ENCODE results near the gene OSBPL6. TPM values are rescaled to one million over a fixed set of nuclear protein-coding genes. Genes with fewer than 3 reads are reported as not detected.

OSBPL6 gene
- total and polyA plus RNA-seq, 10 donors = 0.13 to 2.2 (median 1.4) TPM

DNA sequence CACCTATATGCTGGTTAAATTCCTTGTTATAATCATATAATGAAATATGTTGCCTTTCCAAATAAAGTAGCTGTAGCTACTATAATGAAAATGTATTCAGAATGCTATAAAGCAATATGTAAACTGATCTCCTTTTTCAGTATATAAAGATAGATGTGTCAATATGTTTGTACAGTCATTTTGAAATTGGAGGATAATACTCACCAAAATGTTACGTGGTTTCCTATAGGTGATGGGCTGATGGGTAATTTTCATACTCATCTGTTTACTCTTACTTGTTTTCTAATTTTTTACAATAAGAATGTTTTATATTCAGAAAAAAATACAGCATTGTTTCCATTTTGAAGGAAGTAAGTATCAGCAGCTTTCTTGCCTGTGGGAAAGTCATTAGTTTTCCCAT is 186.5 kb downstream of the OSBPL6 start:
- Histone ChIP-seq H3K4me3 (no peak overlapping the region), H3K27ac (no peak overlapping the region), H3K4me1 (no peaks in the 10 kb centered on the region), H3K9me3 (no peaks in the 10 kb centered on the region), H3K27me3 (replicated peaks in 1 of 7) (no peaks in the 10 kb centered on the region), H3K36me3 (no peaks in the 10 kb centered on the region)
- TF ChIP-seq, protein P1, sequence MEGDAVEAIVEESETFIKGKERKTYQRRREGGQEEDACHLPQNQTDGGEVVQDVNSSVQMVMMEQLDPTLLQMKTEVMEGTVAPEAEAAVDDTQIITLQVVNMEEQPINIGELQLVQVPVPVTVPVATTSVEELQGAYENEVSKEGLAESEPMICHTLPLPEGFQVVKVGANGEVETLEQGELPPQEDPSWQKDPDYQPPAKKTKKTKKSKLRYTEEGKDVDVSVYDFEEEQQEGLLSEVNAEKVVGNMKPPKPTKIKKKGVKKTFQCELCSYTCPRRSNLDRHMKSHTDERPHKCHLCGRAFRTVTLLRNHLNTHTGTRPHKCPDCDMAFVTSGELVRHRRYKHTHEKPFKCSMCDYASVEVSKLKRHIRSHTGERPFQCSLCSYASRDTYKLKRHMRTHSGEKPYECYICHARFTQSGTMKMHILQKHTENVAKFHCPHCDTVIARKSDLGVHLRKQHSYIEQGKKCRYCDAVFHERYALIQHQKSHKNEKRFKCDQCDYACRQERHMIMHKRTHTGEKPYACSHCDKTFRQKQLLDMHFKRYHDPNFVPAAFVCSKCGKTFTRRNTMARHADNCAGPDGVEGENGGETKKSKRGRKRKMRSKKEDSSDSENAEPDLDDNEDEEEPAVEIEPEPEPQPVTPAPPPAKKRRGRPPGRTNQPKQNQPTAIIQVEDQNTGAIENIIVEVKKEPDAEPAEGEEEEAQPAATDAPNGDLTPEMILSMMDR (IDR thresholded peaks at IDR 0.05 in 8 of 11, conservative IDR thresholded peaks at IDR 0.05 in 3 of 11) = no peak
- TF ChIP-seq POLR2AphosphoS5 (IDR thresholded peaks at IDR 0.05) (no peak), POLR2A (IDR thresholded peaks at IDR 0.05) (no peak)
- 71 to 87% (median 74%) methylated on average over 1 of the region's 1 CpG for WGBS, 5 donors
- intact Hi-C loops (cut with DNase I; ENCODE audit: low total_unique reads) = no loop called here
- DNase-seq = no peak

DNA sequence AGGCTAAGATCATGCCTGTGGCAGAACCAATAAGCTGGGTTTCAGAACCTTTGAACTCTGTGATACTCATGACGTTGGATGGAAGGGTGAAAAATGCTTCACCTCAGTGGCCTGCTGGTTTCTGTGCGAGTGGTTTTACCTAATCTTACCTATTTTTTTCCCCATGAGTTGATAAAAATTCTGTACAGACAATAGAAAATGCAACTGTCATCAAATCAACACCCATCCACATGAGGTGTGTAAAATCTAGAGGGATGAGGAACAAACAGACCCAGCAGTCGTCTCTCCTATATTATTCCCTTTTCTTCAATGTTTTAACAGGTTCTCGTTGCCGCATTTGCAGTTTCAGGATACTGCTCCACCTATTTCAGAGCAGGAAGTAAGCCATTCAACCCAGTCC is 189.4 kb downstream of the OSBPL6 start:
- no peak for DNase-seq
- Histone ChIP-seq H3K9me3 (no peaks in the 10 kb centered on the region), H3K36me3 (no peaks in the 10 kb centered on the region), H3K4me1 (no peaks in the 10 kb centered on the region), H3K27ac (no peak overlapping the region), H3K4me3 (no peak overlapping the region), H3K27me3 (replicated peaks in 1 of 7) (no peaks in the 10 kb centered on the region)
- no peak for TF ChIP-seq POLR2AphosphoS5 (IDR thresholded peaks at IDR 0.05)
- no peak for TF ChIP-seq POLR2A (IDR thresholded peaks at IDR 0.05)
- TF ChIP-seq, protein P1 (IDR thresholded peaks at IDR 0.05 in 8 of 11, conservative IDR thresholded peaks at IDR 0.05 in 3 of 11) = no peak
- intact Hi-C loops (cut with DNase I; ENCODE audit: low total_unique reads) = no loop called here
- 79 to 90% (median 86%) methylated on average over 5 of the region's 5 CpGs for WGBS, 5 donors

DNA sequence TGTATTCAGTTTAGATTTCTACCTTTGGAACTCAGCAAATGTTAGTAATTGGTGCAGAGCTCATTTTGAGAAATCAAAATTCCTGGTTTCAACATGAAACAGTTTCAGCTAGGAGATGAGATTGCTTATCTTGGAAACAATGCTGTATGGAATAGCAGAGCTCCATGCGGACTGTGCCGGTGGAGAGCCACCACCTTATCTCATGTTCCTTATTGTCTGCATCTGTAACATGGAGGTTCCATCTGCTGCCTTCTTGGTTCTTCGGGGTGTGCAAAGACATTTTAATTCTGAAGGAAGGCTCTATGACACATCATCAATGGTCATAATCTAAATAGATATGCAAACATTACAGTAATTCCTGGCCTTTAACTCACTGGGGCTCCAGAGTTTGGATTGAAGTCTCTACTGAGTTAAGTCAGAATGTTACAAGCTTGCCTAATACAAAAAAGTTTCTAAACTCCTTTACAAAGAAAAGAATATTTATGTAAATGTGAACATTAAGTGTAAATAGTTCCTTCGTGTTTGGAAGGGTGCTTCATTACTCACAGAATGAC is 191.4 kb downstream of the OSBPL6 start:
- H3K4me1 ChIP-seq = no peaks in the 10 kb centered on the region
- no peak for DNase-seq
- intact Hi-C loops (cut with DNase I; ENCODE audit: low total_unique reads) = no loop called here
- TF ChIP-seq, protein P1 (IDR thresholded peaks at IDR 0.05 in 8 of 11, conservative IDR thresholded peaks at IDR 0.05 in 3 of 11) = no peak
- TF ChIP-seq POLR2AphosphoS5 (IDR thresholded peaks at IDR 0.05) (no peak), POLR2A (IDR thresholded peaks at IDR 0.05) (no peak)
- H3K27me3 ChIP-seq (replicated peaks in 1 of 7) = no peaks in the 10 kb centered on the region
- H3K4me3 ChIP-seq = no peak overlapping the region
- no peaks in the 10 kb centered on the region for H3K9me3 ChIP-seq
- H3K27ac ChIP-seq = no peak overlapping the region
- 72 to 96% (median 86%) methylated on average over 4 of the region's 4 CpGs for WGBS, 5 donors
- H3K36me3 ChIP-seq = no peaks in the 10 kb centered on the region

DNA sequence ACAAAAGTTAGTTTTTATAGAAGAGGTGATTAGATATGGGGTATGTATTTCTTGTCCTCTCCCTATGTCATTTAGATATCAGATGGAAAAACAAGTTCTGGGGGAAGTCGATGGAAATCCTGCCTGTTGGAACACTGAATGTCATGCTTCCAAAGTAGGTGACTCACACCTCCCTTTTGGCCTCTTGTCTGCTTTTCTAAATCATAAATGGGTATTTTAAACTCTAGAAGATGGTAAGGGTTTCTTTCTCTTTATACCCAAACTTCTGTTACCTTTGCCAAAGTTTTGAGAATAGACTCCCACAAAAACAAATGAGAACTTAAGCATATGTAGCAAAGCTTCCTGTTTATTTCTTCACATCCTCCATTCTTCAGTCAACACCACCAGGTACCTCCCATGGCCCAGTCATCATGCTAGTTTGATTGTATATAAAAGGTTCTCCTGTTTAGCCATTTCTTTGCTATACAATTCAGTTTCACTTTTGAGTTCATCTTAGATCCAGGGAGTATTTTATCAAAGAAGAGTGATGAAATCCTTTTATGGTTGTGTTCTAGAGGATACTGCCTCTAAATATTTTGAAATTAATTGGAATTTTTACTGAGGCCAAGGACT is 192.8 kb downstream of the OSBPL6 start:
- intact Hi-C loops (cut with DNase I; ENCODE audit: low total_unique reads) = no loop called here
- no peaks in the 10 kb centered on the region for H3K36me3 ChIP-seq
- no peaks in the 10 kb centered on the region for H3K9me3 ChIP-seq
- no peaks in the 10 kb centered on the region for H3K27me3 ChIP-seq (replicated peaks in 1 of 7)
- H3K4me3 ChIP-seq = no peak overlapping the region
- 58 to 86% (median 83%) methylated on average over 1 of the region's 1 CpG for WGBS, 5 donors
- H3K27ac ChIP-seq = no peak overlapping the region
- no peak for DNase-seq
- no peaks in the 10 kb centered on the region for H3K4me1 ChIP-seq
- TF ChIP-seq POLR2AphosphoS5 (IDR thresholded peaks at IDR 0.05) (no peak), POLR2A (IDR thresholded peaks at IDR 0.05) (no peak)
- TF ChIP-seq, protein P1 (IDR thresholded peaks at IDR 0.05 in 8 of 11, conservative IDR thresholded peaks at IDR 0.05 in 3 of 11) = no peak
